Smooth muscle cell (in vitro differentiated cells): ENCODE data around the gene MMP13. TPM values are rescaled to one million over a fixed set of nuclear protein-coding genes. Genes with fewer than 3 reads are reported as not detected.
"Not testable (repeated sequence)": the region's sequence is repeated elsewhere in the genome, so short reads cannot be mapped to it uniquely, and the experiment has no call there.

Experiments
- DNase-seq: peaks from one replicate; lab custom pipeline; 2025; ENCODE audit not compliant: unreplicated experiment; lab: John Stamatoyannopoulos, UW
- H2AFZ ChIP-seq: fragments of 200-600 bp; sonication (generic); 2 replicates; pipeline ENCODE4 v1.6.0; 2016; ENCODE audit warnings: antibody characterized with exemption, low read depth, mild to moderate bottlenecking
- H3F3A ChIP-seq: fragments of 200-600 bp; sonication (generic); 2 replicates; pipeline ENCODE4 v1.6.0; 2017; ENCODE audit warnings: antibody characterized with exemption, low read depth
- H3K27ac ChIP-seq: fragments of 200-600 bp; sonication (generic); 2 replicates; pipeline ENCODE4 v1.5.1; 2016; ENCODE audit warnings: low read depth, mild to moderate bottlenecking
- H3K27me3 ChIP-seq: fragments of 200-600 bp; sonication (generic); 2 replicates; pipeline ENCODE4 v1.6.1; 2016; ENCODE audit warnings: low read depth, mild to moderate bottlenecking
- H3K36me3 ChIP-seq: fragments of 200-600 bp; sonication (generic); 2 replicates; pipeline ENCODE4 v1.5.1; 2016; ENCODE audit warnings: low read depth
- H3K4me1 ChIP-seq: fragments of 200-600 bp; sonication (generic); 2 replicates; pipeline ENCODE4 v1.5.1; 2016; ENCODE audit warnings: low read depth
- H3K4me2 ChIP-seq: fragments of 200-600 bp; sonication (generic); 2 replicates; pipeline ENCODE4 v1.6.0; 2016; ENCODE audit warnings: mild to moderate bottlenecking
- H3K4me3 ChIP-seq: fragments of 200-600 bp; sonication (generic); 2 replicates; pipeline ENCODE4 v1.5.1; 2016; ENCODE audit warnings: mild to moderate bottlenecking
- H3K79me2 ChIP-seq: fragments of 200-600 bp; sonication (generic); 2 replicates; pipeline ENCODE4 v1.6.0; 2016; ENCODE audit warnings: low read depth, mild to moderate bottlenecking
- H3K9ac ChIP-seq: fragments of 200-600 bp; sonication (generic); 2 replicates; pipeline ENCODE4 v1.6.0; 2016; ENCODE audit warnings: low read depth
- H3K9me3 ChIP-seq: fragments of 200-600 bp; sonication (generic); replicated peaks from 2 replicates; pipeline ENCODE4 v1.5.1; 2016; ENCODE audit warnings: low read depth
- H4K20me1 ChIP-seq: fragments of 200-600 bp; sonication (generic); 2 replicates; pipeline ENCODE4 v1.6.0; 2016; ENCODE audit warnings: low read depth
- CTCF ChIP-seq: fragments of 200-600 bp; sonication (generic); IDR thresholded peaks from 2 replicates; pipeline ENCODE4 v1.5.1; 2017; ENCODE audit warnings: borderline replicate concordance, mild to moderate bottlenecking, antibody characterized with exemption; ENCODE audit not compliant: insufficient read depth, poor library complexity, severe bottlenecking
- WGBS: methylation state at CpG from one replicate; pipeline ENCODE4 v1.1.7; 2016; ENCODE audit warnings: low lambda C conversion rate; 5-methylcytosine and 5-hydroxymethylcytosine counted together
- polyA plus RNA-seq: library from polyadenylated mRNA; unstranded; fragments of >200 nt; fragmentation: Nextera tagmentation; extraction: Ambion mirVana; gene quantifications from 2 replicates; pipeline ENCODE4 v1.2.1, GENCODE V29; 2016
- total RNA-seq: library from RNA; depleted of rRNA; stranded (reverse); fragments of >200 nt; gene quantifications from 2 replicates; pipeline ENCODE4 v1.2.3, GENCODE V29; 2014

Gene MMP13
- total RNA-seq (2.0 and 3.0 TPM in 2 replicates), polyA plus RNA-seq (0.72 and 1.1 TPM in 2 replicates)

DNA sequence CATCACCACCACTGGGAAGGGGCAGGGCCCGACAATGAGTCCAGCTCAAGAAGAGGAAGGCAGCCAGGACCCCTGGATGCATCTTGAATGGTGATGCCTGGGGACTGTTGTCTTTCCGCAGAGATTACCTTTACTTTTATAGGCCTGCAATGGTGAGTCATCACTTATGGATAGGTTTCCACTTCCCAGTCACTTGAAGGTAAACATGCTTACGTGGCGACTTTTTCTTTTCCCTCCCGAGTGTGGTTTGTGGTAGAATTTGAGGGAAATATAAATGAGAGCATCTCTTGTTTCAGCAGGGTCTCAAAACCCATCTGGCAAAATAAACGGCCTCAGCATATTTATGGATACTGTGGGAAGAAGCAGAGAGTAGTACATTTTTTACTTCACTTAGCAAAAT lies at the start of gene MMP13:
Gene MMP13 (minus strand): TSS at position 109 of the 400 bp plus-strand sequence. CDS start 27 bp downstream, at position 82.
- no peak within 1 kb of the TSS for H3K9ac ChIP-seq

DNA sequence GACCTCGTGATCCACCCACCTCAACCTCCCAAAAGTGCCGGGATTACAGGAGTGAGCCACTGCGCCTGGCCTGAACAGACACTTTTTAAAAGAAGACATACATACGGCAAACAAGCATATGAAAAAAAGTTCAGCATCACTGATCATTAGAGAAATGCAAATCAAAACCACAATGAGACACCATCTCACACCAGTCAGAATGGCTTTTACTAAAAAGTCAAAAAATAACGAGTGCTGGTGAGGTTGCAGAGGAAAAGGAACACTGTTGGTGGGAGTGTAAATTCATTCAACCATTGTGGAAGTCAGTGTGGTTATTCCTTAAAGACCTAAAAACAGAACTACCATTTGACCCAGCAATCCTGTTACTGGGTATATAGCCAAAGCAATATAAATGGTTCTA lies 48.7 kb upstream of the MMP13 start:
- 94% methylated on average over 5 of the region's 5 CpGs for WGBS
- not testable (repeated sequence) for H2AFZ ChIP-seq

More for the DNA sequence above, at the start of gene MMP13:
- no peak within 1 kb of the TSS for H2AFZ ChIP-seq
- TF ChIP-seq CTCF, result no peak
- H4K20me1 ChIP-seq, result no peaks in the 10 kb centered on the region
- peaks cover 7% of the 10 kb centered on the region for H3K27me3 ChIP-seq
- H3K27ac ChIP-seq, result no peak within 1 kb of the TSS
- H3K36me3 ChIP-seq, result no peaks in the 10 kb centered on the region
- no peaks in the 10 kb centered on the region for H3K79me2 ChIP-seq
- 69% methylated on average over 6 of the region's 6 CpGs for WGBS
- H3K4me2 ChIP-seq, result no peak within 1 kb of the TSS
- no peaks in the 10 kb centered on the region for H3K4me1 ChIP-seq
- H3K4me3 ChIP-seq, result no peak within 1 kb of the TSS
- H3K9me3 ChIP-seq, result no peaks in the 10 kb centered on the region
- no peak for DNase-seq
- H3F3A ChIP-seq, result no peaks in the 10 kb centered on the region

DNA sequence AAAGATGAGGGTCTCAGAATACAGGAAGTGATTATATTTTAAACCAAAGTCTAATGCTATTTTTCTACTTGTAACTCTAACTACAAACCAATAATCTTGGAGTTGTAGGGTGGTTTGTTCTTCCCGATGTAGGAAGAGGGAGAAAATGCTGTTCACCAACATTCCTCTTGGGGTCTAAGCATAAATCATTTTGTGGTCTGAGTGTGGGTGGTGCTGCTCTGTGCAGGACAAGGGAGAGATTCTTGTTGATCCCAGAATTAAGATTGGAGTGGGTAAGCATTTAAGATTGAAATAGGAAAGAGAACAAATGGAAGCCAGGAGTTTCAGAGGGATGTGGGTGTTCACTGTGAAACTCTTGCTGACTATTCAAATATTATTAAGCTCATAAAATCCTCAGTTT lies 38.6 kb upstream of the MMP13 start:
- peak overlapping the region; percentile 51 for H3K27ac ChIP-seq
- H3K27me3 ChIP-seq, result no peaks in the 10 kb centered on the region
- H4K20me1 ChIP-seq, result no peaks in the 10 kb centered on the region
- H3K4me3 ChIP-seq, result no peak overlapping the region
- peak overlapping the region; percentile 70 for H3K4me2 ChIP-seq
- no peak for DNase-seq
- no peak overlapping the region for H2AFZ ChIP-seq
- H3K36me3 ChIP-seq, result no peaks in the 10 kb centered on the region
- H3K9me3 ChIP-seq, result no peaks in the 10 kb centered on the region
- peaks cover 10% of the 10 kb centered on the region for H3K4me1 ChIP-seq
- no peaks in the 10 kb centered on the region for H3K79me2 ChIP-seq
- no peak overlapping the region for H3K9ac ChIP-seq
- H3F3A ChIP-seq, result peaks cover 21% of the 10 kb centered on the region
- peak; percentile 9 for TF ChIP-seq CTCF
- WGBS, result 2% methylated on average over 1 of the region's 1 CpG

More for the DNA sequence above, 48.7 kb upstream of the MMP13 start:
- H4K20me1 ChIP-seq, H3K4me3 ChIP-seq, H3K4me1 ChIP-seq, DNase-seq, H3K36me3 ChIP-seq, H3K9me3 ChIP-seq, H3K79me2 ChIP-seq, H3K9ac ChIP-seq, H3K4me2 ChIP-seq, H3K27ac ChIP-seq, H3K27me3 ChIP-seq, H3F3A ChIP-seq: not testable (repeated sequence)

DNA sequence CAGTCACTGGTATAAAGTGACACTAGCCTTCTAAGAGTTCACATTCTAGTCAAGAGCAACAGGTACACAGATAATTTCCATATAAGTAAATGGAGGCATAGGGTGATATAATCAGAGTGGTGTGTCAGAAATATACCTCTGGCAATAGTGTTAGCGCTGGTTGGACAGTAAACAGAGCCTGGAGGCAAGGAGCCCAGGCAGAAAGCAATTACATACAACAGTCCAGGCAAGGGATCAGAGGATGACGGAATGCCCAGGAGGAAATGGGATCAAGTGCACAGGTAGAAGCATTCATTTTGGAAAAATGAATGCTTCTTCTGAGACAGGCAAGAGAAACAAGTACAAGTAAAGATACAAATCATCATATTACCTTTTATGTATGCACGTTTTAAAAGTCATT lies 36.2 kb upstream of the MMP13 start:
- Histone ChIP-seq H3K4me1 (peaks cover 10% of the 10 kb centered on the region), H4K20me1 (no peaks in the 10 kb centered on the region), H3F3A (peaks cover 21% of the 10 kb centered on the region), H3K27me3 (no peaks in the 10 kb centered on the region), H3K9ac (no peak overlapping the region), H2AFZ (no peak overlapping the region), H3K4me3 (no peak overlapping the region), H3K9me3 (no peaks in the 10 kb centered on the region), H3K4me2 (no peak overlapping the region), H3K36me3 (no peaks in the 10 kb centered on the region), H3K79me2 (no peaks in the 10 kb centered on the region), H3K27ac (no peak overlapping the region)
- DNase-seq, result no peak
- WGBS, result 61% methylated on average over 3 of the region's 3 CpGs
- no peak for TF ChIP-seq CTCF
